PC-9 (cell line): ENCODE data around the gene EFCAB11.

ENCODE experiments used
- EZH2 ChIP-seq: fragments of 200-600 bp; sonication (generic); IDR thresholded peaks from 2 replicates; pipeline ENCODE4 v1.8.0; 2017; ENCODE audit warnings: antibody characterized with exemption, low read depth
- TF ChIP-seq, protein P1 (sequence below): fragments of 200-600 bp; sonication (generic); conservative IDR thresholded peaks from 2 replicates; pipeline ENCODE4 v1.6.1; 2017; ENCODE audit warnings: mixed run types, antibody characterized with exemption, mild to moderate bottlenecking, moderate library complexity

DNA sequence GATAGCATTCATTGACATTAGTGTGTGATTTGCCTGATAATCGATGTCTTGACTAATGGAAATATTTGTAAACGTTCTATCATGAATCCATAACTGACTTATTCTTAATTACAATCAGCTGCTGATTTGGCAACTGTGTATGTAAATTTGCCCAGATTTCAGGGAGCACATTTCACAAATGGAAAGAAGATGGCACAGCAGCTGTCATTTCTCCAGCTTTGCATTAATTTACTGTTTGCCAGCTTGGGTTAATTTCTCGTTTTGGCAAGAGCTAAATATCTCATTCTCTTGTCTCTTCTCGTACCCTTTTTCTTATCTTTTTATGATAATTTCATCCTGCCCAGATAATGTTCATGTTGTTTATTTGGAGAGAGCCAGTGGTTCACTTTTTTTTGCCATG lies 24.1 kb upstream of the EFCAB11 start:
- TF ChIP-seq, protein P1, sequence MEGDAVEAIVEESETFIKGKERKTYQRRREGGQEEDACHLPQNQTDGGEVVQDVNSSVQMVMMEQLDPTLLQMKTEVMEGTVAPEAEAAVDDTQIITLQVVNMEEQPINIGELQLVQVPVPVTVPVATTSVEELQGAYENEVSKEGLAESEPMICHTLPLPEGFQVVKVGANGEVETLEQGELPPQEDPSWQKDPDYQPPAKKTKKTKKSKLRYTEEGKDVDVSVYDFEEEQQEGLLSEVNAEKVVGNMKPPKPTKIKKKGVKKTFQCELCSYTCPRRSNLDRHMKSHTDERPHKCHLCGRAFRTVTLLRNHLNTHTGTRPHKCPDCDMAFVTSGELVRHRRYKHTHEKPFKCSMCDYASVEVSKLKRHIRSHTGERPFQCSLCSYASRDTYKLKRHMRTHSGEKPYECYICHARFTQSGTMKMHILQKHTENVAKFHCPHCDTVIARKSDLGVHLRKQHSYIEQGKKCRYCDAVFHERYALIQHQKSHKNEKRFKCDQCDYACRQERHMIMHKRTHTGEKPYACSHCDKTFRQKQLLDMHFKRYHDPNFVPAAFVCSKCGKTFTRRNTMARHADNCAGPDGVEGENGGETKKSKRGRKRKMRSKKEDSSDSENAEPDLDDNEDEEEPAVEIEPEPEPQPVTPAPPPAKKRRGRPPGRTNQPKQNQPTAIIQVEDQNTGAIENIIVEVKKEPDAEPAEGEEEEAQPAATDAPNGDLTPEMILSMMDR: no peak
- no peak for TF ChIP-seq EZH2
